Heart right ventricle (tissue), 16 donors: Measurements from ENCODE around the gene CMC2. TPM values are rescaled to one million over a fixed set of nuclear protein-coding genes. Genes with fewer than 3 reads are reported as not detected.
A peak's percentile ranks its signal among the peaks of the same experiment; 100 is the strongest.

Experiments
- ATAC-seq, 8 donors: fragments of 200-7000 bp; cut with Tn5 transposase; one replicate each; pipeline ENCODE4 v1.9.1; 2020; ENCODE audit warnings: mild to moderate bottlenecking in 8 of 8, moderate library complexity in 8 of 8, moderate number of reproducible peaks in 1 of 8
- DNase-seq, 2 donors: peaks; one replicate each; pipeline ENCODE4 v3.0.0-alpha.2; 2020
- H3K27ac ChIP-seq, 10 donors: fragments of 200-600 bp; sonication (generic) in 2 of 10; one replicate each; pipeline versions ENCODE4 v1.5.0 to v1.8.0; 2020 to 2022; ENCODE audit warnings: mild to moderate bottlenecking in 3 of 10
- H3K27me3 ChIP-seq, 7 donors: fragments of 200-600 bp; one replicate each; pipeline ENCODE4 v1.8.0; 2021 to 2022; ENCODE audit warnings: mild to moderate bottlenecking in 2 of 7
- H3K36me3 ChIP-seq, 9 donors: fragments of 200-600 bp; sonication (generic) in 1 of 9; one replicate each; pipeline versions ENCODE4 v1.5.0 to v1.8.0; 2020 to 2022; ENCODE audit warnings: mild to moderate bottlenecking in 2 of 9
- H3K4me1 ChIP-seq, 9 donors: fragments of 200-600 bp; sonication (generic) in 1 of 9; one replicate each; pipeline versions ENCODE4 v1.5.0 to v1.8.0; 2020 to 2022; ENCODE audit warnings: mild to moderate bottlenecking in 4 of 9
- H3K4me3 ChIP-seq, 10 donors: fragments of 200-600 bp; sonication (generic) in 2 of 10; one replicate each; pipeline versions ENCODE4 v1.5.0 to v1.8.0; 2020 to 2022; ENCODE audit warnings: mild to moderate bottlenecking in 7 of 10, moderate library complexity in 2 of 10
- H3K9me3 ChIP-seq, 11 donors: fragments of 200-600 bp in 10 of 11; sonication (generic) in 2 of 11; one replicate each; pipeline versions ENCODE4 v1.5.0 to v1.8.0; 2013 to 2022; ENCODE audit warnings: mild to moderate bottlenecking in 2 of 11, control low read depth in 1 of 11, moderate library complexity in 1 of 11
- WGBS, 2 donors: extraction: QIAGEN DNeasy Blood & Tissue Kit; methylation state at CpG; one replicate each; pipeline ENCODE4 v1.1.7; 2013; ENCODE audit warnings: inconsistent platforms in 1 of 2; 5-methylcytosine and 5-hydroxymethylcytosine counted together
- intact Hi-C, 10 donors: fragments of 100-400 bp; cut with DNase I; formaldehyde crosslinking; loops; one replicate each; pipeline versions ENCODE4 v1.11.1 to v1.14.2; 2022
- polyA plus RNA-seq, 2 donors: library from polyadenylated mRNA; stranded (reverse); fragments of 200-250 nt; gene quantifications; one replicate each; pipeline ENCODE4 v1.2.3, GENCODE V29; 2013
- total RNA-seq, 10 donors: library from RNA; stranded (reverse); fragmentation: NEBNext Ultra II Directional in 3 of 10; extraction: Animal tissue kit (Norgen Biotek cat#: 25700) in 3 of 10; gene quantifications; one replicate each; pipeline versions ENCODE4 v1.2.1 to v1.2.4, GENCODE V29; 2021 to 2023
- TF ChIP-seq, protein P1 (sequence below), 9 donors: fragments of 200-600 bp; sonication (generic) in 2 of 9; IDR thresholded peaks; one replicate each; pipeline versions ENCODE4 v1.5.0 to v1.8.0; 2021 to 2022; ENCODE audit warnings: antibody characterized with exemption in 9 of 9, mild to moderate bottlenecking in 5 of 9, moderate library complexity in 1 of 9
- donor health status: Arrhythmogenic right ventricular cardiomyopathy.
- donor health status: ischemic (EF 13 %, LVEDD 7.1; RV severe dilation, severe dysfunction).
- donor health status: healthy with polysubstance abuse.
- donor health status: DM: no; HTN: yes; CAD: no.
- donor health status: DM: no; HTN: no; CAD: no.
- donor health status: ischemic (EF 25% LVEDD 6.9; RV normal size, moderate dysfunction).
- donor health status: ischemic (EF 25% LVEDD 5.7; RV mildly dilated, moderate dysfunction).
- donor health status: healthy.
- donor health status: DM: yes; HTN: yes; CAD: no.
- donor health status: Ischemic cardiomyopathy.
- donor health status: ischemic (EF 35%, LVEDD 5.7; RV mildly dilated, moderate dysfunction).
- donor health status: nonischemic (EF 11% LVEDD 7.7; RV severe dilation, severe dysfunction).
- donor health status: DM: yes; HTN: yes; CAD: no.
- donor health status: PGD.
- donor health status: ischemic (EF 29% LVEDD 5.4; RV normal size, mild dysfunction).
- donor health status: nonischemic (EF 23%, LVEDD 6.1; RV moderate dilation, normal function).

CMC2 gene
- total and polyA plus RNA-seq, 12 donors: 84.3 to 341 (median 121) TPM

DNA sequence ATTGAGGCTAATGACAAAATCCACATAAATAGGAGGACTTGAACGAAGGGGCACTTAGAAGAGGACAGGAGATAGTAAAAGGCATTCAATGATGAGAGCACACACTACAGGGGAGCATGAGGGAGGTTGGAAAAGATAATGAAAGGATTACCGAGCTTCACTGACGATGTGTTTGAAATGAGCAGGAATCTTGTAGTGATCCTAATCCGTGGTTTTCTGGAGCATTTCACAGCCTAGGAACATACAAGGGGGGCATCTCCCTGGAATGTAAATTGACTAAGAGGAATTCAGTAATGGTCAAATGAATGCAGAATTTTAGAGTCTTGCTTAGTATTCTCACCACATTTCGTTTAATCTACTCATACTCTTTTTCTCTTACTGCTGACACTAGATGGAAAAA, 34.2 kb upstream of the CMC2 start:
- WGBS, 2 donors: 77 to 85% methylated on average over 5 of the region's 5 CpGs
- Histone ChIP-seq H3K4me3 (no peak overlapping the region), H3K36me3 (peaks cover 6 to 80% (median 35%) of the 10 kb centered on the region in 9 donors), H3K4me1 (peaks cover 0 to 38% (median 22%) of the 10 kb centered on the region in 9 donors), H3K27ac (no peak overlapping the region), H3K9me3 (no peaks in the 10 kb centered on the region), H3K27me3 (no peaks in the 10 kb centered on the region)
- DNase-seq (no peak), ATAC-seq (no peak)
- intact Hi-C loops: no loop called here
- TF ChIP-seq, protein P1, sequence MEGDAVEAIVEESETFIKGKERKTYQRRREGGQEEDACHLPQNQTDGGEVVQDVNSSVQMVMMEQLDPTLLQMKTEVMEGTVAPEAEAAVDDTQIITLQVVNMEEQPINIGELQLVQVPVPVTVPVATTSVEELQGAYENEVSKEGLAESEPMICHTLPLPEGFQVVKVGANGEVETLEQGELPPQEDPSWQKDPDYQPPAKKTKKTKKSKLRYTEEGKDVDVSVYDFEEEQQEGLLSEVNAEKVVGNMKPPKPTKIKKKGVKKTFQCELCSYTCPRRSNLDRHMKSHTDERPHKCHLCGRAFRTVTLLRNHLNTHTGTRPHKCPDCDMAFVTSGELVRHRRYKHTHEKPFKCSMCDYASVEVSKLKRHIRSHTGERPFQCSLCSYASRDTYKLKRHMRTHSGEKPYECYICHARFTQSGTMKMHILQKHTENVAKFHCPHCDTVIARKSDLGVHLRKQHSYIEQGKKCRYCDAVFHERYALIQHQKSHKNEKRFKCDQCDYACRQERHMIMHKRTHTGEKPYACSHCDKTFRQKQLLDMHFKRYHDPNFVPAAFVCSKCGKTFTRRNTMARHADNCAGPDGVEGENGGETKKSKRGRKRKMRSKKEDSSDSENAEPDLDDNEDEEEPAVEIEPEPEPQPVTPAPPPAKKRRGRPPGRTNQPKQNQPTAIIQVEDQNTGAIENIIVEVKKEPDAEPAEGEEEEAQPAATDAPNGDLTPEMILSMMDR (IDR thresholded peaks at IDR 0.05): no peak

DNA sequence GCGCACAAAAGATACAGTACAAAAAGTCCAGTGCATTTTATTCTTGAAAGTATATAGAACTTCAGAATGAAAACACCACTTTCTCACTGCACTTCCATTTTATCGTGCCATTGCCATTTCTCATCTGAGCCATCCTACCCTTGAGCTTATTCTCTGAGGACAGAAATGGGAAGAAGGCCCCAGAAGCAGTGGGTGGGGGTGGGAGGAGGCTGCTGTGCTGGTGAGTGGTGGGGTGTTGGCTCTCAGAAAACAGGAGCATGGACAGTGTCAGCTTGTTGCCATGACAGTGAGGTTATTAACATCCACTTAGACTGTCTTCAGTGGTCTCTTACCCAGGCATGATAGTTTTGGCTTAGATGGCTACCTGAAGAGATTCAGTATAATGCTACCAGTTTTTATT, 33.4 kb upstream of the CMC2 start:
- intact Hi-C loops: no loop called here
- Histone ChIP-seq H3K36me3 (peaks cover 6 to 73% (median 35%) of the 10 kb centered on the region in 9 donors), H3K27ac (no peak overlapping the region)

DNA sequence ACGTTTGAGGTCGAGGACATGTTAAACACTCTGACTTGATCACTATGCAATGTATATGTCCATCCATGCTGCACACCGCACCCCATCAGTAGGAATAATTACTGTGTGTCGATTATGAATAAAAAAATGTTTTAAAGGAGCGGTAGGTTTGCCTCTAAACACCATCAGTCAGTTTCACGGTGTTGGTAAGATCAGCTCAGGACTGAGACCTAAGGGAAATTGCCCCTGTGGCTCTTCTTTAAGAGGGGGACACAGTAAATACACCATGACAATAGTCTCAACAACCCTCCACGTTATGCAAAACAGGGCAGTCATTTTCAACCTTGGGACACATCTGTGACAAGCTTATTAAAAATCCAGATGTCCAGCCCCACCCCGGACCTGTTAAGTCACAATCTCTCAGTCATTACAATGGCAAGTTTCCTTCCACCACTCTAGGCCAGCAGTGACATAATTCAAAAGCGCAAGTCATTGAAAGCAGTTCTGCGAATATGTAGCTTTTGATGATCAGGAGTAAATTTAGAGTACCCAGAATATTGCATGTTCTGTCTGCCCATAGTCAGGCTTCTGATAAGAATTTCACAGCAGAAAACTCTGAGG, 30.2 kb upstream of the CMC2 start:
- TF ChIP-seq, protein P1 (IDR thresholded peaks at IDR 0.05): no peak
- Histone ChIP-seq H3K4me1 (peaks cover 0 to 43% (median 25%) of the 10 kb centered on the region in 9 donors), H3K9me3 (no peaks in the 10 kb centered on the region), H3K36me3 (peaks cover 0 to 40% (median 5%) of the 10 kb centered on the region in 9 donors), H3K27me3 (no peaks in the 10 kb centered on the region), H3K27ac (peak overlapping the region in 9 of 10 donors; percentile 74 to 90 (median 82)), H3K4me3 (peak overlapping the region; percentile 68 to 95 (median 77))
- ATAC-seq: peak; percentile 34 to 91 (median 62)
- DNase-seq: peak in 1 of 2 donors; percentile 55
- intact Hi-C loops: loop anchor here in 7 of 10 donors (2.0 to 10.0 kb wide), 8 partner anchors 38 to 708 kb away; partner anchors contain the start of genes C16orf46 (in 6 of the 7), GAN (in 1 of the 7) and GCSH (in 1 of the 7)
- 23% methylated on average over 10 of the region's 10 CpGs for WGBS, 2 donors

More for the DNA sequence above, 33.4 kb upstream of the CMC2 start:
- Histone ChIP-seq H3K4me3 (no peak overlapping the region), H3K27me3 (no peaks in the 10 kb centered on the region), H3K4me1 (peaks cover 0 to 42% (median 25%) of the 10 kb centered on the region in 9 donors), H3K9me3 (no peaks in the 10 kb centered on the region)
- DNase-seq (no peak), ATAC-seq (no peak)
- 92 to 96% methylated on average over 2 of the region's 2 CpGs for WGBS, 2 donors
- TF ChIP-seq, protein P1 (IDR thresholded peaks at IDR 0.05): no peak

DNA sequence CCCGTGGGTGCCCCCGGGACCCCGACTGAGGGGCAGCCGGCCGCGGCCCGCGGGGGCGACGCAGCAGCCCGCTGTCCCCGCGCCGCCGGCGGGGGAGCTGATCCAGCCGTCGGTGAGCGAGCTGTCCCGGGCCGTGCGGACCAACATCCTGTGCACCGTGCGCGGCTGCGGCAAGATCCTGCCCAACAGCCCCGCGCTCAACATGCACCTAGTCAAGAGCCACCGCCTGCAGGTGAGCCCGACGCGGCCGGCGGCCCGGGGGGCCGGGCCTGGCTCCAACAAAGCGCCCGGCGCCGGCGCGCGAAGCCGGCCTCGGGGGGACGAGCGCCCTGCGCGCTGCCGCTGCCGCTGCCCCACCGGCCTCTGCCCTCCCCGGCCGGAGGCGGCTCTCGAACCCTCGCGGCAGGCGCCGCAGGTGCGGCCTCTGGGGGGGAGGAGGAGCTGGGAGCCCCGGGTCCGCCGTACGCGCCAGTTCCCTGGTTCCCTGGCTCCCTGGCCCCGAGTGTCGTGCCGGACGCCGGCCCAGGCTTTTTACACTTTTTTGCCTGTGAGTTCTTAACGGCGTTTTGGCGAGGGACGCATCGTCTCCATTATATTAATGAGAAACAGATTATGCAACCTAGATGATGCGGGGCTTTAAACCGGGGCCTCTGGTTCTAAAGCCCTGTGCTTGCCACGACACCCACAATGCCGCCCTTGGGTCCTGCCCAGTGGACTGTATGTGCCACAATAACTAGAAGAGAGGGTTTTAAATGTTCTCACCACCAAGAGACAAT, 29.5 kb upstream of the CMC2 start:
- intact Hi-C loops: loop anchor here in 7 of 10 donors (1.0 to 10.0 kb wide), 9 partner anchors 29 to 709 kb away; partner anchors contain the start of genes C16orf46 (in 6 of the 7), CENPN (in 1 of the 7), GAN (in 1 of the 7) and GCSH (in 1 of the 7)
- ATAC-seq: peak in 6 of 8 donors; percentile 20 to 53 (median 36)
- TF ChIP-seq, protein P1 (IDR thresholded peaks at IDR 0.05): peak in 2 of 9 donors; percentile 7 to 18
- no peaks in the 10 kb centered on the region for H3K27me3 ChIP-seq
- peaks cover 0 to 43% (median 25%) of the 10 kb centered on the region in 9 donors for H3K4me1 ChIP-seq
- H3K27ac ChIP-seq: peak overlapping the region; percentile 73 to 90 (median 81)
- H3K36me3 ChIP-seq: peaks cover 0 to 33% (median 0%) of the 10 kb centered on the region in 9 donors
- H3K9me3 ChIP-seq: no peaks in the 10 kb centered on the region
- H3K4me3 ChIP-seq: peak overlapping the region; percentile 68 to 95 (median 77)
- DNase-seq: peak; percentile 12 to 39
- WGBS, 2 donors: 0 to 1% methylated on average over 80 of the region's 80 CpGs
